ENCODE data around the gene ALG6.
A peak's percentile ranks its signal among the peaks of the same experiment; 100 is the strongest.
"Not testable (repeated sequence)": the region's sequence is repeated elsewhere in the genome, so short reads cannot be mapped to it uniquely, and the experiment has no call there.

ALG6 gene

DNA sequence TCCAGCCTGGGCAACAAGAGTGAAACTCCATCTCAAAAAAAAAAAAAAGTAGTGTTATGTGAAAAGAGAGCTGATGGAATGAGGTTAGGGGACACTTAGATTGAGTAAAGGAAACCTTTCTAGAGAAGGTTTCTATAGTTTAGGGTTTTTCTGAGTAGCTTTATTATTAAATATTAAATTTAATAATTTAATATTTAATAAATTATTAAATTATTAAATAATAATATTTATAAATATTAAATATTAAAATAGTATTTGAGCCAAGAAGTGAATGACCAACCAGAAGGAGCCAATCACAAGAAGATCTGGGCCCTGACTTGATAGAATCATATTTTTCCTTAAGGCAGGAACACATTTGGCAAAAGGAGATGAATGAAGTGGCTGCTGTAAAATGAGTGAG lies 50.7 kb downstream of the ALG6 start:
- no peak for DNase-seq

DNA sequence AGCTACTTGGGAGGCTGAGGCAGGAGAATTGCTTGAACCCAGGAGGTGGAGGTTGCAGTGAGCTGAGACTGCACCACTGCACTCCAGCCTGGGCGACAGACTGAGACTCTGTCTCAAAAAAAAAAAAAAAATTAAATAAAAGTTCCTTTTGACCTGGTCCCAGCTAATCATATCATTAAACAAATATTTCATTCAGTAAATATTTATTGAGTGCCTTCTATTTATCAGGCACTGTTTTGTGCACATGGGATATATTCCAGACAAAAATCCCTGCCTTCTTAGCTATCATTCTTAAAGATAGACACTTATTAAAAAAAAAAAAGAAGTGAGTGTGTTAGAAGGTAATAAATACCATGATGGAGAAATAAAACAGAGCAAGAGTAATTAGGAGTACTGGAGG lies 53.3 kb downstream of the ALG6 start:
- DNase-seq, result not testable (repeated sequence)

DNA sequence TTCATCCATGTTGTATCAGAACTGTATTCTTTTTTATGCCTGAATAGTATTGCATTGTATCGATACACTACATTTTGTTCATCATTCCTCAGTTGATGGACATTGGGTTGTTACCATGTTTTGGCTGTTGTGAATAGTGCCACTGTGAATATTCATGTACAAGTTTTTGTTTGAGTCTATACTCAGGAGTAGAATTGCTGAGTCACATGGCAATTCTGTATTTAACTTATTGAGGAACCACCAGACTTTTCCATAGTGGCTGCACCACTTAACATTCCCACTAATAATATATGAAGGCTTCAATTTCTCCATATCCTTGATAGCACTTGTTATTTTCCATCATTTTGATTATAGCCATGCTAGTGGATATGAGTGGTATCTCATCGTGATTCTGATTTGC lies 56.2 kb downstream of the ALG6 start:
- no peak for DNase-seq

DNA sequence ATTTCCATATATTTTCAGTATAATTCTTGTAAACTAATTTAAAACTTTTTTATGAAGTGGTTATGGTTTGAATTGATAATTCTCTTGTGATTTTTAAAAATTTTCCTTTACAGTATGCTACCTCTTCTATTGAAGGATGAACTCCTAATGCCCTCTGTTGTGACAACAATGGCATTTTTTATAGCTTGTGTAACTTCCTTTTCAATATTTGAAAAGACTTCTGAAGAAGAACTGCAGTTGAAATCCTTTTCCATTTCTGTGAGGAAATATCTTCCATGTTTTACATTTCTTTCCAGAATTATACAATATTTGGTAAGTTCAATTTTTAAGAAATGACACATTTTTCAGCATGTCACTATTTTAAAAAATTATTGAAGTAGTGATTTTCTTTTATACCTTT lies 61.4 kb downstream of the ALG6 start:
- DNase-seq, result no peak

DNA sequence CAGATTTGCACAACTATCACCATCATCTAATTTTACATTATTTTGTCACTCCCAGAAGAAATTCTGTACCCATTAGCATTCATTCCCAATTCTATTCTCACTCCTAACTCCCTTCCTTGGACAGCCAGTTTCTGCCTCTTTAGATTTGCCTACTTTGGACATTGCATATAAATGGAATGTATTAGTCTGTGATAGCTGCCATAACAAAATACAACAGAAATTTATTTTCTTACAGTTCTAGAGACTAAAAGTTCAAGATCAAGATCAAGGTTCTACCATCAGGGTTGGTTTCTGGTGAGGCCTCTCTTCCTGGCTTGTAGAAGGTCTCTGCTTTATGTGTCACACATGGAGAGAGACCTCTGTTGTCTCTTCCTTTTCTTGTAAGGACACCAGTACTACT lies 61.9 kb downstream of the ALG6 start:
- DNase-seq, result no peak

DNA sequence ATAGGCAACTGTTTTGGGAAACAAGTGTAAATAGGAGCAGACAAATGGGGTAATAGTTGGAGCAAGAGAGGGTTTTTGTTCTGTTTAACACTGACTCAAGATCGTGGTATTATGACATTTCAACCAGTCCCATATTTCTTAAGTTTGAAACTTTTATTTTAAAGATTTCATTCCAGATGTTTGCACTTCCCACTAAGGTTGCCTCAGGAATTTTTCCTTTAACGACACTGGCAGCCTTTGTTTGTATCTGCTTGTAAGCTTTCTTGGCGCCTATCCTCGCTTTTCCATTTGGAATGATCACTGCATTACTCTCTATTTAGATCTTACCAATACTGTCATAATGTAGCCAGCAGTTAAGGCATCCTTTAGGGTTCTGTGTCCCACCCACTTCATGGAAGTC lies 67.7 kb downstream of the ALG6 start:
- DNase-seq, result no peak

- DNase-seq, result no peak
These were observed 74.7 kb downstream of the ALG6 start for GRCh38 chr1:63442141-63442475.

DNA sequence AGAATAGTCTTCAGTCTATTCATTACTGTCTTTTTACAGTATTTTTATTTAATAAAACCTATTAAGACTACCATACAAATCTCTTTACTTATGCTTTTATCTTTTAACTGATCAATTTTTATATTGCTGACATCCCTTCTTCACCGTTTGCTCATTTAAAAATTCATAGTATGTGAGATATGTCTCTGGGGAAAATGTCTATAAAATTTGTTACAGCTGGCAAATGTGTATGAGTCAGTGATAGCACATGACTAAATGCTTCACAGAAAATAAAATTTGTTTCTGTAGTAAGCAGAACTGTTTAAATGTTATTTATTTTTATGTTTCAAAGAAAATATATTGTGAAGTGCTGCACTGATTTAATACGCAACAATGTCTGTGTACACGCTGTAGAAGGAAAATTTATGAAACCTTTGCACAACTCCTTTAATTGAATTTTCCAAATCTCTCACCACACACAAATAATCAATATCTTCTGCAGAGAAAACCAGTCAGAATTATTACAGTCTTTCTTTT lies 81.4 kb downstream of the ALG6 start:
- no peak for DNase-seq

DNA sequence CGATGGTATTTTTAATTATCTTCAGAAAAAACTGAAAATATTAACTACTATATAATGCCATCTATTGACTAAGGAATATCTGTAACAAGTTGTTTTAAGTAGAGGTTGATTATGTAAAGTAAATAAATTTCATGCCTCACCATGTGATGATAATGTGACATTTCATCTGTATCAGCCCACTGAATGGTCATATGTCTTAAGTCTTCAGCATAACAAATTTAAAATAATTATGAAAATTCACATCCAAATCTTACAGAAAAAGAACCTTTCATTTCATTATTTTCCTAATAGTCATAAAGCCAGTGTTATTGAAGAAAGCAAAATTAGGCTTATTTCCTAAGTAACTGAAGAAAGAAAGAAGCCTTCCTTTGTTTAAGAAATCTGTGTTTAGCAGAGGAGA lies 83.0 kb downstream of the ALG6 start:
- no peak for DNase-seq

DNA sequence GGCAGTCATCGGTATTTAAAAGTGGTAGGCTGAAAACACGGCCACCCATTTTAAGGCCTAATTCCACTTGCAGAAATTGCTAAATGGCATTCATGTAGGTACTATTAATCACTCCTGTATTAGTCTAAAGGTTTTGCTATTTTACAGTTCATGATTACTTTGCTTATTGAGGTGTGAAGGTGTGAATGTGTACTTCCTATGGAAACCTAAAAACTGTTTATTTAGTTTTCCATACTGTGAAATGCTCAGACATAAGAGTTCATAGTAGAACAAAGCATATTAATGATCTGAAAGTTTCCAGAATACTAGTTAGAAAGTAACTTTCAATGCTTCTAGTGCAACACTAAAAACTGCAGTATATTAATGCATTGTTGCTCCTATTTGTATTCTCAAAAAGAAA lies 85.8 kb downstream of the ALG6 start:
- DNase-seq, result no peak

- DNase-seq, result peak; percentile 12
These were observed 86.8 kb downstream of the ALG6 start for GRCh38 chr1:63454269-63454668.

GRCh38 chr1:63458750-63459149 lies 91.3 kb downstream of the ALG6 start:
- DNase-seq, result no peak

GRCh38 chr1:63461661-63462230 lies 94.3 kb downstream of the ALG6 start:
- DNase-seq, result no peak

DNA sequence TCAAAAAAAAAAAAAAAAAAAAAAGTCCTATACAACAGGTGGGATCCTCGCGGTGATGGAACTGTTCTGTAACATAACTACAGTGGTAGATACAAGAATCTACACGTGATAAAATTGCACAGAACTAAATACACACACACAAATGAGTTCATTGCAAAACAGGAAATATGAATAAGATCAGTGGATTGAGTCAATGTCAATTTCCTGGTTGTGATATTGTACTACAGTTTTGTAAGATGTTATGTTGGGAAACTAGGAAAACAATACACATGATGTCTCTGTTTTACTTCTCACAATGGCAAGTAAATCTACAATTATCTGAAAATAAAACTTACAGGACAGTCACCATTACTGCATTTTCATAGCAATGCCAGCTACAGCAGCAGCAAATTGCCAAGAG lies 95.8 kb downstream of the ALG6 start:
- DNase-seq, result no peak

- no peak for DNase-seq
These were observed 98.8 kb downstream of the ALG6 start for GRCh38 chr1:63466181-63466580.

GRCh38 chr1:63466759-63467158 lies 99.3 kb downstream of the ALG6 start:
- no peak for DNase-seq

DNA sequence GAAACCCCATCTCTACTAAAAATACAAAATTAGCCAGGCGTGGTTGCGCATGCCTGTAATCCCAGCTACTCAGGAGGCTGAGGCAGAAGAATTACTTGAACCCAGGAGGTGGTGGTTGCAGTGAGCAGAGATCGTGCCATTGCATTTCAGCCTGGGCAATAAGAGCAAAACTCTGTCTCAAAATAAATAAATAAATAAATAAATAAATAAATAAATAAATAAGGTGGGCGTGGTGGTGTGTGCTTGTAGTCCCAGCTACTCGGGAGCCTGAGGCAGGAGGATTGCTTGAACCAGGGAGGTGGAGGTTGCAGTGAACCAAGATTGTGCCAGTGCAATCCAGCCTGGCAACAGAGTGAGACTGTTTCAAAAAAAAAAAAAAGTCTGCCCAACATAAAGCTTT lies 101.3 kb downstream of the ALG6 start:
- not testable (repeated sequence) for DNase-seq

GRCh38 chr1:63475761-63476160 lies 108.3 kb downstream of the ALG6 start:
- DNase-seq, result no peak

GRCh38 chr1:63480057-63480456 lies 112.6 kb downstream of the ALG6 start:
- DNase-seq, result no peak

DNA sequence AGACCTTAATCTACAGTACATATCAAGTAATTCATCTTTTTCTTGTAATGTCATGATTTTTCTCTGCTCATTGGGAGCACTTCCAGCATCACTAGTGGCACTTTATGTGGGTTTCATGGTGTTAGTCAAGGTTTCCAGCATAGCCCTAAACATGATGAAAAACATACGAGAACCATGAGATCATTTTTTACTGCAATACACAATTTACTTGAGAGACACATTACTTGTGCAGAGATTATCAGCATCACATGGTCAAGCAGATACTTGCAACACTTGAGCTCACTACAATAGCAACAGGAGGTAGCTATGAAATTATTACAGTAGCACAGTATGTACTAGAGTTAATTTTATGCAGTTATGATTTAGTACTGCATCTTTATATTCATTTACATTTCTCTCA lies 119.2 kb downstream of the ALG6 start:
- no peak for DNase-seq

DNA sequence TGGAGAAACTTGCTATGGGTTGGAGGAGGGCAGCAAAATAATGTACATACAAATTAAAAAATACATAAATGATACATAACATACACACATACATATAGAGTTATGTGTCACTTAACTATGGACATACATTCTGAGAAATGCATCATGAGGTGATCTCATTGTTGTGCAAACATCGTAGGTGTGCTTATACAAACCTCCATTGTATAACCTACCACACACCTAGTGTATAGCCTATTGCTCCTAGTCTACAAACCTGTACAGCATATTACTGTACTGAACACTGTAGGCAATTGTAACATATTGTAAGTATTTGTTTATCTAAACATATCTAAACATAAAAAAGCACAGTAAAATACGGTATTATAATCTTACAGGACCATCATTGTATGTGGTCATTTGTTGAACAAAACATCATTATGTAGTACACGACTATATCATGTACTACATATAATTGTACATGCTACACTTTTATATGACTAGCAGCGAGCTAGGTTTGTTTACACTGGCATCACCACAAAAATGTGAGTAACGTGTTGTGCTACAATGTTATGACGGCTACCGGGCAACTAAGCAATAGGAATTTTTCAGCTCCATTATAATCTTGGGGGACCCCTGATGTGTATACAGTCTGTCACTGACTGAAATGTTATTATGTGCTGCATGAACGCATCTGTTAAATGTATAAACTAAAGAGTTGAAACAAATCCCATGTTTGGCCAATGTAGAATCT lies 120.1 kb downstream of the ALG6 start:
- DNase-seq, result no peak

Data from amniotic stem cell (primary cell).